GM23248 (cell line): ENCODE data around the gene CORIN. TPM values are rescaled to one million over a fixed set of nuclear protein-coding genes. Genes with fewer than 3 reads are reported as not detected.
A peak's percentile ranks its signal among the peaks of the same experiment; 100 is the strongest.

Experiments used
- DNase-seq: peaks from one replicate; pipeline ENCODE4 v3.0.0-alpha.2; 2015
- H2AFZ ChIP-seq: fragments of 200-600 bp; sonication (generic); 2 replicates; pipeline ENCODE4 v1.6.1; 2016; ENCODE audit warnings: antibody characterized with exemption
- H3F3A ChIP-seq: fragments of 200-600 bp; sonication (generic); 2 replicates; pipeline ENCODE4 v1.6.1; 2016; ENCODE audit warnings: mild to moderate bottlenecking, antibody characterized with exemption, mixed run types; ENCODE audit not compliant: insufficient read depth
- H3K27ac ChIP-seq: fragments of 200-600 bp; sonication (generic); 2 replicates; pipeline ENCODE4 v1.5.1; 2016; ENCODE audit warnings: mild to moderate bottlenecking
- H3K27me3 ChIP-seq: fragments of 200-600 bp; sonication (generic); replicated peaks from 2 replicates; pipeline ENCODE4 v1.6.1; 2016; ENCODE audit warnings: mild to moderate bottlenecking; ENCODE audit not compliant: insufficient read depth
- H3K36me3 ChIP-seq: fragments of 200-600 bp; sonication (generic); 2 replicates; pipeline ENCODE4 v1.6.1; 2016; ENCODE audit warnings: low read depth, mild to moderate bottlenecking
- H3K4me1 ChIP-seq: fragments of 200-600 bp; sonication (generic); 2 replicates; pipeline ENCODE4 v1.6.1; 2016; ENCODE audit warnings: mild to moderate bottlenecking; ENCODE audit not compliant: insufficient read depth
- H3K4me2 ChIP-seq: fragments of 200-600 bp; sonication (generic); one replicate; pipeline ENCODE4 v1.6.1; 2016; ENCODE audit warnings: mild to moderate bottlenecking; ENCODE audit not compliant: unreplicated experiment
- H3K4me3 ChIP-seq: fragments of 200-600 bp; sonication (generic); 2 replicates; pipeline ENCODE4 v1.5.1; 2016; ENCODE audit warnings: mild to moderate bottlenecking
- H3K79me2 ChIP-seq: fragments of 200-600 bp; sonication (generic); 2 replicates; pipeline ENCODE4 v1.6.1; 2016; ENCODE audit warnings: mild to moderate bottlenecking; ENCODE audit not compliant: insufficient read depth
- H3K9ac ChIP-seq: fragments of 200-600 bp; sonication (generic); 2 replicates; pipeline ENCODE4 v1.6.1; 2016; ENCODE audit warnings: mild to moderate bottlenecking
- H3K9me2 ChIP-seq: fragments of 200-600 bp; sonication (generic); 2 replicates; pipeline ENCODE4 v1.6.1; 2016; ENCODE audit warnings: mixed run types, mild to moderate bottlenecking, moderate library complexity; ENCODE audit not compliant: insufficient read depth
- H3K9me3 ChIP-seq: fragments of 200-600 bp; sonication (generic); one replicate; pipeline ENCODE4 v1.6.1; 2017; ENCODE audit warnings: low read depth
- H4K20me1 ChIP-seq: fragments of 200-600 bp; sonication (generic); 2 replicates; pipeline ENCODE4 v1.6.0; 2016; ENCODE audit not compliant: insufficient read depth
- EZH2 ChIP-seq: fragments of 200-600 bp; sonication (generic); IDR thresholded peaks from 2 replicates; pipeline ENCODE4 v1.6.1; 2018; ENCODE audit warnings: antibody characterized with exemption, mild to moderate bottlenecking; ENCODE audit not compliant: insufficient read depth, poor library complexity, severe bottlenecking
- EZH2phosphoT487 ChIP-seq: fragments of 200-600 bp; sonication (generic); IDR thresholded peaks from 2 replicates; pipeline ENCODE4 v1.6.1; 2018; ENCODE audit warnings: antibody characterized with exemption, moderate library complexity, mild to moderate bottlenecking, low read depth; ENCODE audit not compliant: insufficient read depth
- WGBS, 2 experiments: methylation state at CpG; one replicate each; pipeline ENCODE4 v1.1.6; 2015 to 2017; ENCODE audit warnings: low lambda C conversion rate in 2 of 2, low coverage in 1 of 2; ENCODE audit errors: missing lambda C conversion rate in 2 of 2; 5-methylcytosine and 5-hydroxymethylcytosine counted together
- in situ Hi-C: fragments of 300-500 bp; cut with MboI; formaldehyde crosslinking; loops from 2 replicates; pipeline ENCODE4 v1.15.0; 2020
- polyA plus RNA-seq: library from polyadenylated mRNA; unstranded; fragments of >200 nt; fragmentation: Nextera tagmentation; extraction: Ambion mirVana; gene quantifications from 2 replicates; pipeline ENCODE4 v1.2.1, GENCODE V29; 2016
- total RNA-seq: library from RNA; depleted of rRNA; stranded (reverse); fragments of >200 nt; shearing (Covaris generic); gene quantifications from 2 replicates; pipeline ENCODE4 v1.2.3, GENCODE V29; 2014

CORIN gene
- total and polyA plus RNA-seq, 2 experiments from 2014 or later, result 0.70 to 0.86 TPM

DNA sequence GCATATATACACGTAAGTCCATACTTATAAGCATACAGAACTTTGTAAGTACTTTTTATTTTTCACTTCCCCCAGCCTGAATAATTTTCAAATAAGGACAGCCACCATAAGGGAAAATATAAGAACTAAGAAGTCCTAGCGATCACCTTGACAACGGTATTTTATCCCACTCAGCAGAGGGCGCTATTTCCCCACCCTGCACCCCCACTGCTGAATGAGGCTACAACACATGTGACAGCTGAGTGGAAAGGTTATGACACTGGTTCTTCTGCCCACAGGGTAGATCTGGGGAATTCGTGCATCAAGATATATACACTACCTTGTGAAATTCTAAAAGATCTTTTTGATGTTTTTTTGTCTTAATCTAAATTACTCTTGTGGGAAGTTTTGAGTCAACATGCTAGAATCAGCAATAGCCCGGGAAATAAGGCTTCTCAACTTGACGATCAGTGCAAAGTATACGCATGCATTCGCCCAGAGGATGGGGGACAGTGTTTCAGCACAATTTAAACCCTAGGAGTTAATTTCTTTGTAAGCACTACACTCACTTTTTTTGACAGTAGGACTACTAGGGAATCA, 151.5 kb downstream of the CORIN start:
- Histone ChIP-seq H3K9me2 (no peaks in the 10 kb centered on the region), H3K4me3 (no peak overlapping the region), H4K20me1 (no peaks in the 10 kb centered on the region), H3K27me3 (no peaks in the 10 kb centered on the region), H3K4me2 (no peak overlapping the region), H3K79me2 (no peaks in the 10 kb centered on the region), H3K9me3 (no peaks in the 10 kb centered on the region), H3K9ac (no peak overlapping the region), H2AFZ (no peak overlapping the region), H3K36me3 (no peaks in the 10 kb centered on the region), H3K27ac (no peak overlapping the region), H3F3A (no peaks in the 10 kb centered on the region), H3K4me1 (no peaks in the 10 kb centered on the region)
- DNase-seq, result peak; percentile 46
- 58 to 61% methylated on average over 9 of the region's 9 CpGs for WGBS, 2 experiments
- in situ Hi-C loops, result no loop called here
- no peak for TF ChIP-seq EZH2
- no peak for TF ChIP-seq EZH2phosphoT487

DNA sequence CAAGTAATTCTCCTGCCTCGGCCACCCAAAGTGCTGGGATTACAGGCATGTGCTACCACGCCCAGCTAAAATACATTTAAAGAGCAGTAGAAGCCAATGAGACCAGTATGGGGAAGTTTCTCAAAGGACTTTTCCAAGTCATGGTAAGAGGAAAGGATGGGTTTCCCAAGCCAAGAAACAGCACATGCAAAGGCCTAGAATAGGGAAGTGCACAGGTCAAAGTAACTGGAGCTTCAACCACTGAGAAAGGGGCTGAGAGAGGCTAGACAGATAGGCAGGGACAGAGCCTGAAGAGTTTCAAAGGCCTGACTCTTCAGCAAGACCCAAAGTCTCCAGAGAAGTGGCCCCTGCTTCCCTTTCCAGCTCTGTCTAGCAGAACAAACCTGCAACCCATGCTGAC, 162.1 kb downstream of the CORIN start:
- no peak overlapping the region for H2AFZ ChIP-seq
- no peaks in the 10 kb centered on the region for H3F3A ChIP-seq
- H3K4me2 ChIP-seq, result no peak overlapping the region
- H3K36me3 ChIP-seq, result no peaks in the 10 kb centered on the region
- H3K9ac ChIP-seq, result no peak overlapping the region
- TF ChIP-seq EZH2phosphoT487 (no peak), EZH2 (no peak)
- H3K79me2 ChIP-seq, result no peaks in the 10 kb centered on the region
- no peak for DNase-seq
- no peak overlapping the region for H3K4me3 ChIP-seq
- H3K27me3 ChIP-seq, result peaks cover 16% of the 10 kb centered on the region; the same call in 1 of the 2 replicates
- no peaks in the 10 kb centered on the region for H3K4me1 ChIP-seq
- H3K9me3 ChIP-seq, result no peaks in the 10 kb centered on the region
- H3K9me2 ChIP-seq, result no peaks in the 10 kb centered on the region
- no peaks in the 10 kb centered on the region for H4K20me1 ChIP-seq
- WGBS, 2 experiments, result 51 to 79% methylated on average over 2 of the region's 2 CpGs
- in situ Hi-C loops, result no loop called here
- H3K27ac ChIP-seq, result no peak overlapping the region

- DNase-seq, result no peak
- Histone ChIP-seq H3K4me3 (no peak overlapping the region), H3K4me1 (no peaks in the 10 kb centered on the region), H3K79me2 (no peaks in the 10 kb centered on the region), H2AFZ (no peak overlapping the region), H3K9me2 (no peaks in the 10 kb centered on the region), H3K9me3 (no peaks in the 10 kb centered on the region), H3K27me3 (peaks cover 23% of the 10 kb centered on the region), H3K36me3 (no peaks in the 10 kb centered on the region), H3F3A (no peaks in the 10 kb centered on the region), H3K9ac (no peak overlapping the region), H4K20me1 (no peaks in the 10 kb centered on the region), H3K27ac (no peak overlapping the region), H3K4me2 (no peak overlapping the region)
- TF ChIP-seq EZH2phosphoT487 (no peak), EZH2 (no peak)
- 19 to 34% methylated on average over 4 of the region's 4 CpGs for WGBS, 2 experiments
- in situ Hi-C loops, result no loop called here
Observed at GRCh38 chr4:47674144-47674543, 163.7 kb downstream of the CORIN start.

- Histone ChIP-seq H2AFZ (no peak overlapping the region), H3K4me3 (no peak overlapping the region), H3K9me3 (no peaks in the 10 kb centered on the region), H3K79me2 (no peaks in the 10 kb centered on the region), H3K36me3 (no peaks in the 10 kb centered on the region), H3K9me2 (no peaks in the 10 kb centered on the region), H3K4me2 (no peak overlapping the region), H4K20me1 (no peaks in the 10 kb centered on the region), H3K27ac (no peak overlapping the region), H3K9ac (no peak overlapping the region), H3K4me1 (no peaks in the 10 kb centered on the region), H3F3A (no peaks in the 10 kb centered on the region), H3K27me3 (peaks cover 18% of the 10 kb centered on the region)
- TF ChIP-seq EZH2 (no peak), EZH2phosphoT487 (no peak)
- DNase-seq, result no peak
- in situ Hi-C loops, result no loop called here
- WGBS, 2 experiments, result 96 to 97% methylated on average over 3 of the region's 3 CpGs
Observed at GRCh38 chr4:47672696-47673095, 165.2 kb downstream of the CORIN start.

DNA sequence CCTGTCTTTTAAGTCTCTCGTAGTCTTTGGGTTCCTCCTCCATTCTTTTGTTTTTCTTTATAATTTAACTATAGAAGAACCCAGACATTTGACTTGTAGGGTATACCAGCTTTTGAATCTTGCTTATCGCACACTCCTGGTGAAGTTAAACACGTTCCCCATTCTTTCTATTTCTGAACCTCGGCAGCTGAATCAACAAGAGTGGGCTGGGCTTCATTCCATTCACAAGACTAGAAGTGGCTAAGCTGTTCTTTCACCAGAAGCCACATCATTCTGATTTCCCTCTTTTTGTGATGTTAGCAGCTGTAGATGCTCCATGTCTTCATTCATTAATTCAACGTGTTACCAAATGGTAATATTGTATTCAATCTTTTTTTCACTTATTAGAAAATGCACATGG, 167.9 kb downstream of the CORIN start:
- Histone ChIP-seq H3K36me3 (no peaks in the 10 kb centered on the region), H3K4me1 (no peaks in the 10 kb centered on the region), H3F3A (no peaks in the 10 kb centered on the region), H3K27me3 (peaks cover 11% of the 10 kb centered on the region), H2AFZ (no peak overlapping the region), H3K9me2 (no peaks in the 10 kb centered on the region), H3K9ac (no peak overlapping the region), H4K20me1 (no peaks in the 10 kb centered on the region), H3K4me2 (no peak overlapping the region), H3K79me2 (no peaks in the 10 kb centered on the region), H3K9me3 (no peaks in the 10 kb centered on the region), H3K27ac (no peak overlapping the region), H3K4me3 (no peak overlapping the region)
- 54 to 60% methylated on average over 5 of the region's 5 CpGs for WGBS, 2 experiments
- in situ Hi-C loops, result loop anchor here (10.0 kb wide), 1 partner anchor 265 kb away; no protein-coding TSS in a partner anchor
- DNase-seq, result no peak
- no peak for TF ChIP-seq EZH2phosphoT487
- TF ChIP-seq EZH2, result no peak
